Activated naive CD4-positive, alpha-beta T cell treated with anti-CD3 and anti-CD28 coated beads, Interleukin-2, amount 50 U/mL, for 72 hours (primary cell): ENCODE results near the gene MLLT1. TPM values are rescaled to one million over a fixed set of nuclear protein-coding genes. Genes with fewer than 3 reads are reported as not detected.

Source experiments
- ATAC-seq, 2 donors: fragments of 150-1000 bp; cut with Tn5 transposase; 2 replicates each; pipeline ENCODE4 v1.10.0; 2021; ENCODE audit warnings: mild to moderate bottlenecking in 2 of 2, moderate library complexity in 2 of 2
- DNase-seq, 2 donors: peaks; one replicate each; pipeline ENCODE4 v3.0.0; 2021 to 2022; ENCODE audit warnings: low spot score in 2 of 2
- H3K27ac Mint-ChIP-seq, 2 donors: one replicate each; pipeline ENCODE4 v1.8.0; 2022; ENCODE audit warnings: mild to moderate bottlenecking in 2 of 2, mixed read lengths in 2 of 2
- H3K36me3 Mint-ChIP-seq, 2 donors: one replicate each; pipeline ENCODE4 v1.8.0; 2022; ENCODE audit warnings: mixed read lengths in 2 of 2
- H3K9me3 Mint-ChIP-seq, 2 donors: one replicate each; pipeline ENCODE4 v1.8.0; 2022; ENCODE audit warnings: mixed read lengths in 2 of 2
- total RNA-seq, 2 donors: library from RNA; stranded (reverse); gene quantifications; one replicate each; pipeline ENCODE4 v1.2.3, GENCODE V29; 2022

MLLT1 gene
- total RNA-seq, 2 donors from 2014 or later = 31.8 to 48.2 TPM

DNA sequence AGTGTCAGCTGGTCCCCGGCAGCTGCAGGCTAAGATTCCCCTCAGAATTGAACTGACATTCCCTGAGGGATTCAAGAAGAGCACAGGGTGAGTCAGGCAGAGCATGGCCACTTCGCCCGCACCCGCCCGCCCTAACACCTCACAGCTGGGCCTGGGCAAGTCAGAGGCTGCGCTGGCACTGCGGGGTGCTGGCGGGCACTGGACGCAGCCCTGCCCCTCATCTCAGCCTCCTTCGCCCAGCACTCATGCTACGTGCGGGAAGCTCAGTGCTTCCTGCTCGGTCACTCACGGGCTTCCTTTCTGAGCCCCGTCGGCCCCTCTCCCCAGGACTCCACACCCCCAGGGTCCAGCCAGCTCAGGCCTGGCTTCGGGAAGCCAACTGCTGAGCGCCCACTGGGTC lies 56.9 kb downstream of the MLLT1 start:
- H3K9me3 Mint-ChIP-seq = no peaks in the 10 kb centered on the region
- no peak for ATAC-seq
- H3K36me3 Mint-ChIP-seq = no peaks in the 10 kb centered on the region
- no peak overlapping the region for H3K27ac Mint-ChIP-seq
- no peak for DNase-seq

DNA sequence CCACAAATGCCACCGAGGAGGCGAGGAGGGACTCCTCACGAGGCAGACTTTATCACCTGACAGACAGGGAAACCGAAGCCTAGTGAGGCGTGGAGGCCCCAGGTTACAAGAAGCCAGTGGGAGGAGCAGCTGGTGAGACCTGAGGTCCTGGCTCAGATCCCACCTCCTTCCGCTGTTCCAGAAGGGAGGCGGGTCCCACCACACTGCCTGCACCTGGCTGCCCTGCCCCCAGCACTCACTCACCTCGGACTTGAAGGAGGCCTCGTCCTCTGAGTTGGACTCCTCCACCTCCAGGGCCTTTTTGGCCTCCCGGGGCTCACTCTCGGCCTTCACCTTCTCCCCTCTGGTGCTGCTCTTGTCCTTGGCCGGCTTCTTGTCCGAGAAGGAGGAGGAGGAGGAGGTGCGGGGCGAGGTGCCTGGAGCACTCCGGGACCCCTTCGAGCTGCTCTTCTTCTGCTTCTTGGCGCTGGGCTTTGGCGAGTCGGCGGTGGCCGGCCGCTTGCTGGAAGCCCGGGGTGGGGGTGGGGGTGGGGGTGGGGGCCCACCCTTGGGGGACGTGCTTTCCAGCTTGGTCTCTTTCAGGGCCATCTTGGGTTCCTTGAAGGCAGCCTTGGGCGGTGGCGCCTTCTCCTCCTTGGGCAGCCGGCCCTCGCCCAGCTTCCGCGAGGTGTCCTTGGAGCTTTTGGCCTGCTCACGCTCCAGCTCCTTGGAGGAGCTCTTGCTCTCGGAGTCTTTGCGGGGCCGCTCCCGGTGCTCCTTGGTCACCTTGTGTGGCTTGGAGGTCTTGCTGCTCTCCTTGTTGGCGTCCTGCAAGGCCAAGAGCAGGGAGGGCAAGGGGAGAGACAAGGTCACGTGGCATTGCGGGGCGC lies 57.7 kb downstream of the MLLT1 start:
- no peaks in the 10 kb centered on the region for H3K9me3 Mint-ChIP-seq
- ATAC-seq (no peak), DNase-seq (no peak)
- no peak overlapping the region for H3K27ac Mint-ChIP-seq
- H3K36me3 Mint-ChIP-seq = no peaks in the 10 kb centered on the region

DNA sequence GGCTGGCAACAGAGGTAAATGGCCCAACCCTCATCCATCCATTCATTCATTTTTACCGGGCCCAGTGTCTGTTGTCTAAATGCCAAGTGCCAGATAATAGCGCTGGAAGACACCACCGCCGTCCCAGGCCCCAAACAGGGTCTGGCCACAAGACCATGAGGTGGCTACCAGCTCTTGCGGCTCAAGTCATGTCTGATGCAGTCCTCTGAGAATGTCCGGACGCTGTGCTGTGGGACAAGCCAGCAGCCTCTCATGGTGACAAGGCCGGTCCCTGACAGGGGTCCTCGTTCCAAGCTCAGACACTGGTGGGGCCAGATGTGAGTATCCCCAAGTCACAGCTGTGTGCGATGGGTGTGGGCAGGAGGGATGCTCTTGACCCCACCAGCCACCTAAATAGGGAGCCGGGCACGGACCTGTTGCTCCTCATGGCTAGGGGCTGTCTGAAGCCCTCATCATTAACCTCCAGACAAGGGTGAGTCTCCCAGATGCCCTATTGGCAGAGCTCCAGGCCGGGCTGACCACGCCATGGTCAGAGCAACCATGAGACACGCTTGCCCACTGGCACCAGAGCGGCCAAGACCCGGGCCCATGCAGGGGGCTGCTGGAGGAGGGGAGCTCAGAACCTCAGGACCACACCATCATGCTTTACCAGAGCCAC lies 58.4 kb downstream of the MLLT1 start:
- Mint-ChIP-seq H3K27ac (no peak overlapping the region), H3K36me3 (no peaks in the 10 kb centered on the region), H3K9me3 (no peaks in the 10 kb centered on the region)
- no peak for DNase-seq
- no peak for ATAC-seq

GRCh38 chr19:6220385-6221191 lies 59.2 kb downstream of the MLLT1 start:
- no peak overlapping the region for H3K27ac Mint-ChIP-seq
- ATAC-seq (no peak), DNase-seq (no peak)
- no peaks in the 10 kb centered on the region for H3K36me3 Mint-ChIP-seq
- no peaks in the 10 kb centered on the region for H3K9me3 Mint-ChIP-seq

- ATAC-seq (no peak), DNase-seq (no peak)
- H3K27ac Mint-ChIP-seq = no peak overlapping the region
- H3K36me3 Mint-ChIP-seq = no peaks in the 10 kb centered on the region
- H3K9me3 Mint-ChIP-seq = no peaks in the 10 kb centered on the region
Measured at GRCh38 chr19:6219586-6220290, 60.0 kb downstream of the MLLT1 start.

GRCh38 chr19:6219147-6219525 lies 60.6 kb downstream of the MLLT1 start:
- no peaks in the 10 kb centered on the region for H3K36me3 Mint-ChIP-seq
- no peak overlapping the region for H3K27ac Mint-ChIP-seq
- no peaks in the 10 kb centered on the region for H3K9me3 Mint-ChIP-seq
- DNase-seq (no peak), ATAC-seq (no peak)

GRCh38 chr19:6218491-6219146 lies 61.2 kb downstream of the MLLT1 start:
- Mint-ChIP-seq H3K9me3 (no peaks in the 10 kb centered on the region), H3K27ac (no peak overlapping the region), H3K36me3 (no peaks in the 10 kb centered on the region)
- peak; percentile 72 to 80 for ATAC-seq
- DNase-seq = peak; percentile 81 to 91

GRCh38 chr19:6217752-6218334 lies 61.9 kb downstream of the MLLT1 start:
- ATAC-seq (no peak), DNase-seq (no peak)
- Mint-ChIP-seq H3K36me3 (no peaks in the 10 kb centered on the region), H3K9me3 (no peaks in the 10 kb centered on the region), H3K27ac (no peak overlapping the region)

DNA sequence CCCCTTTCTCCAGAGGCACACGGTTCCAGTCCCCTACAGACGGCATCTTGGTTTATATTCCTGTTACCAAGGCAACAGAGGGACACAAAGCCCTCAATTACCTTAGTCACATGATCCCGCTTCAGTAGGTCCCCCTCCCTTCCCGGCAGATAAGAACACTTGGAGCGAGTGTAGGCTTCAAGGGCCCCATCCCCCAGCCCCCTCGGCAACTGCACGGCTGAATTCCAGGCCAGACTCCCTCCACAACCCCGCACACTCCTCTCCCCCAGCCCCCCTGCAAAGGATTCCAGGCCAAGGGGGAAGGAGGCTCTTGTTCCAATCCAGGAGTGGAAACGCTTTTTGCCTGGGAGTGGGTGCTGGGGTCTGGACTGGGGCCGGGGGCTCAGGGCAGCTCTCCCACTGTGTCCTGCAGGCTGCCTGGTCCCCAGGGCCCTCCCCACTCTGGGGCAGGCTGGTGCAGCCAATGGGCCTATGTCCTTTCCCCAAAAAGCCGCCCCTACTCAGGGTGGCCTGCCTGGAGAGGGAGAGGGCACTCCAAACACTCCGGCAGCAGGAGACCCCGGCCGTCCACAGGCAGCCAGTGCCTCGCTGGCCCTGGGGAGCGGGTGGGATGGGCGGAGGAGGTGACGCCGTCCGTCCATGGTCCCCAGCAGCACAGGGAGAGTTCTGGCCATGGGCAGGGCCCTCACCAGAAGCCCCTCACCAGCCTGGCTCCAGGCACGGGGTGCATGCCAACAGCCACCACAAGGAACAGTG lies 62.6 kb downstream of the MLLT1 start:
- ATAC-seq (no peak), DNase-seq (no peak)
- H3K36me3 Mint-ChIP-seq = no peaks in the 10 kb centered on the region
- H3K9me3 Mint-ChIP-seq = no peaks in the 10 kb centered on the region
- no peak overlapping the region for H3K27ac Mint-ChIP-seq

GRCh38 chr19:6216236-6216995 lies 63.4 kb downstream of the MLLT1 start:
- ATAC-seq (no peak), DNase-seq (no peak)
- Mint-ChIP-seq H3K27ac (no peak overlapping the region), H3K9me3 (no peaks in the 10 kb centered on the region), H3K36me3 (no peaks in the 10 kb centered on the region)

DNA sequence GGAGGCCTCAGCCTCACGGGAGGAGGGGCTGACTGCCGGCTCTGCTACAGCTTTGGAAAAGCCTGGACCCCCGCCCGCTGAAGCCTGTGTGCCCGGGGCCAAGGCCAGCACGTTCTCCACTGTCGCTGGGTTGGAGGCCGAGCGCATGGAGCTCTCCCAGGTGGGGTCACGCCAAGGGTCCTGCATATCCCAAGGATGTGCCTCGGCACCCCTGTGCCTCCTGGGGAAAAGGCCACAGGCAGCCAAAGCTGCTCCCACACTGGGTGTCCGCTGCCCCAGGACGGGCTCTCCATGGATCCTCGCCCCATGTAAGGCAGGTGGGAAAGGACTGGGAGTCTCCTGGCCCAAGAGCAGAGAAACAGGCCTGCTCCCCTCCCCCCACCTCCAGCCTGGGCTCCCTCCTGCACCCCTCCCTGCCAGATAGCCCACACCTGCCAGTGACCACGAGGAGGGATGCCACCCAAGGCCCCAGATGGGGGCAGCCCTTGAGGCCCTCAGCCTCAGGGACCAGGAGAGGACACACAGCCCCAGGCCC lies 64.0 kb downstream of the MLLT1 start:
- H3K36me3 Mint-ChIP-seq = no peaks in the 10 kb centered on the region
- no peaks in the 10 kb centered on the region for H3K9me3 Mint-ChIP-seq
- no peak overlapping the region for H3K27ac Mint-ChIP-seq
- no peak for ATAC-seq
- DNase-seq = no peak

DNA sequence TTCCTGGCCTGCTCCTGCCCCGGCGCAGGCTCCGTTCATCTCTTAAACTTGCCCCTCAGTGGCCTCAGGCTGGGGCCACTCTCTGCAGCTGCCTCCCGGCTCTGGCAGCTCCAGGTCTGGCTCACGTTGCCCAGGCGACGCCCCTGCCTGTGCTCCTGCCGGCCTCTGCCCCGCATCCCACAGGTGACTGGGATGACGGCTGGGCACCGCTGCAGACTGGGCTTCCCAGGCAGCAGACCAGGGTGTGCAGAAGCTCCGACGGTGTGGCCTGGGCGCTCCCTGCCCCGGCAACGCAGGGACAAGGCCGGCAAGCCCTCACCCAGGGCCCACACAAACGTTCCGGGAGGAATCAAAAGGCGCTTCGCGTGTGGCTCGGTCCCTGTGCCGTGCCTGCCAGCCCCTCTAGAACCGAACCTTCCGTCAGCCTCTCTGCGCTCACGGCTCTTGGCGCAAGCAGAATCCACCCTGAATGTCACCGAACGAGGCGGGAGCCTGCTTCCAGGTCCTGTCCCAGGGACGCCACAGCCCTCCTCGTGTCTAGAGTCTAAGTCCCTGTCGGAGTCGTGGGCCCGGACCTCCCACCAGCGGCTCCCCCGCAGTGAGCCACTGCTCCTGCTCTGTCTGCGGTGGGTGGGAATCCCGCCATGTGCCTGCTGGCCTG lies 64.8 kb downstream of the MLLT1 start:
- no peaks in the 10 kb centered on the region for H3K9me3 Mint-ChIP-seq
- H3K36me3 Mint-ChIP-seq = no peaks in the 10 kb centered on the region

DNA sequence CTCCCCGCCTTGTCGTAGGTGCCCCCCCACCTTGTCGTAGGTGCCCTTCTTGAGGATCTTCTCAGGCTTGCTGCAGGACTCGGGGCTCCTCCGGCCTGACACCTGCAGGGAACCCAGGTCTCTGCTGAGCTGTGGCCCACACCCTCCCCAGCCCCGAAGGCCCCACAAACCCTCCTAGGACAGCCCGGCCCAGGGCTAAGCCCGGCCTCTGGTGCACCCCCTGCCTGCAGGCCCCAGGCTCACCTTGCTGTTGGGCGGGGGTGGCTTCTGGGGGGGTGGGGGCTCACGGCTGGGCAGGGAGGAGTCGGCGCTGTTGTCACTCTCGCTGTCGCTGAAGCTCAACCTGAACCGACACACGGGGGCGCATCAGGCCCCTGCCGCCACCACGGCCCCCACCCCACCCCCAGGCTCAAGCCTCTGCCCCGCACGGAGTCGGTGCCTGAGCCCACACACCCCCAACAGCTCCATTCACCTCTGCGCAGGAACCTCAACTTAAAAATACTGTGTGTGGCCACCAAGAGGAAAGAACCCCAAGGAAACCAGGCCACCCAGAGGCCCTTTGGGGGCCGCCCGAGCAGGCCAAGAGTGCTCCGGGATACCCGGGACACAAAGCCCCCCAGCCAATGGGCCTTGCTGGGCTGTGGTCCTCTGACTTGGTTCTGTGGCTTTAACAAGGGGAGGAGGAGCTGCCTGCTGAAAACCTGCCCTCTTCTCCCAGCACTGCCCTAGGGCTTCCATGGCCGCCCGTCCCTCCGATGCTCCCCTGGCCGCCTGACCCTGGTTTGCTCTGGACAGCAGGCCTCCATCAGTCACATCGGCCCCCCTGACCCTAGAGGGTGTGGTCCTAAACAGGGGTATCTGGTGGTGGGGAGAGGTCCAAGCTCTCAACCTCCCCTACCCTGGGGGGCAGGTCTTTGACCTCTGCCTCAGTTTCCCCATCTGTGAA lies 65.8 kb downstream of the MLLT1 start:
- no peaks in the 10 kb centered on the region for H3K9me3 Mint-ChIP-seq
- no peak for ATAC-seq

More for the DNA sequence above, 64.8 kb downstream of the MLLT1 start:
- no peak overlapping the region for H3K27ac Mint-ChIP-seq
- DNase-seq (no peak), ATAC-seq (no peak)

More for the DNA sequence above, 65.8 kb downstream of the MLLT1 start:
- no peak for DNase-seq
- Mint-ChIP-seq H3K36me3 (no peaks in the 10 kb centered on the region), H3K27ac (no peak overlapping the region)
